Measurements from ENCODE around the gene NSG1. TPM values are rescaled to one million over a fixed set of nuclear protein-coding genes. Genes with fewer than 3 reads are reported as not detected.

Gene NSG1
- total RNA-seq, 1 experiment from 2014 or later, result not detected

DNA sequence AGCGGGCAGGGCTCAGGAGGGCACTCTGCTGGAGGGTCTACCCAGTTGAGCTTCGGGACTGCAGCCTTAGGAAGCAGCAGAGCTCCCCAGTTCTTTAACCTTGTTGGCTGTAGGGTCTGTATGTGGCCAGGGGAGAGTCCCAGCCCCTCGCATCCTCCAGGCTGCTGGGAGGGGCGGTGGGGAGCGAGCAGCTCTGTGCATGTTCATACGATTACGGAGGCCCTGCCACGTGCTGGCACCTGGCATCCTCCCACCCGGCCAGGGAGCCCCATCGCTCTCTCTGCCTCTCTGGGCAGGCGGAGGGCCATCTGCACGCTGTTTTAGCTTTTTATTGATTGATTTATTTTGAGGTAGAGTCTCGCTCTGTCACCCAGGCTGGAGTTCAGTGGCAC is 21.2 kb downstream of the NSG1 start:
- Mint-ChIP-seq H3K4me3 (ENCODE audit: low read depth, unreplicated experiment) (no peak overlapping the region), H3K27me3 (ENCODE audit: unreplicated experiment) (peaks cover 38% of the 10 kb centered on the region), H3K27ac (ENCODE audit: unreplicated experiment) (no peak overlapping the region), H3K4me1 (ENCODE audit: low read depth, unreplicated experiment) (no peaks in the 10 kb centered on the region), H3K36me3 (ENCODE audit: insufficient read depth, unreplicated experiment) (peaks cover 3% of the 10 kb centered on the region), H3K9me3 (ENCODE audit: low read depth, unreplicated experiment) (no peaks in the 10 kb centered on the region)
- BruUV-seq (replicated peaks), result no TSS peak
- CTCF ChIA-PET, result no interaction called here
- TF ChIP-seq, protein P1, sequence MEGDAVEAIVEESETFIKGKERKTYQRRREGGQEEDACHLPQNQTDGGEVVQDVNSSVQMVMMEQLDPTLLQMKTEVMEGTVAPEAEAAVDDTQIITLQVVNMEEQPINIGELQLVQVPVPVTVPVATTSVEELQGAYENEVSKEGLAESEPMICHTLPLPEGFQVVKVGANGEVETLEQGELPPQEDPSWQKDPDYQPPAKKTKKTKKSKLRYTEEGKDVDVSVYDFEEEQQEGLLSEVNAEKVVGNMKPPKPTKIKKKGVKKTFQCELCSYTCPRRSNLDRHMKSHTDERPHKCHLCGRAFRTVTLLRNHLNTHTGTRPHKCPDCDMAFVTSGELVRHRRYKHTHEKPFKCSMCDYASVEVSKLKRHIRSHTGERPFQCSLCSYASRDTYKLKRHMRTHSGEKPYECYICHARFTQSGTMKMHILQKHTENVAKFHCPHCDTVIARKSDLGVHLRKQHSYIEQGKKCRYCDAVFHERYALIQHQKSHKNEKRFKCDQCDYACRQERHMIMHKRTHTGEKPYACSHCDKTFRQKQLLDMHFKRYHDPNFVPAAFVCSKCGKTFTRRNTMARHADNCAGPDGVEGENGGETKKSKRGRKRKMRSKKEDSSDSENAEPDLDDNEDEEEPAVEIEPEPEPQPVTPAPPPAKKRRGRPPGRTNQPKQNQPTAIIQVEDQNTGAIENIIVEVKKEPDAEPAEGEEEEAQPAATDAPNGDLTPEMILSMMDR (IDR thresholded peaks at IDR 0.05; ENCODE audit: unreplicated experiment), result no peak
- intact Hi-C loops (cut with micrococcal nuclease; ENCODE audit: unreplicated experiment), result no loop called here
- no peak for DNase-seq

DNA sequence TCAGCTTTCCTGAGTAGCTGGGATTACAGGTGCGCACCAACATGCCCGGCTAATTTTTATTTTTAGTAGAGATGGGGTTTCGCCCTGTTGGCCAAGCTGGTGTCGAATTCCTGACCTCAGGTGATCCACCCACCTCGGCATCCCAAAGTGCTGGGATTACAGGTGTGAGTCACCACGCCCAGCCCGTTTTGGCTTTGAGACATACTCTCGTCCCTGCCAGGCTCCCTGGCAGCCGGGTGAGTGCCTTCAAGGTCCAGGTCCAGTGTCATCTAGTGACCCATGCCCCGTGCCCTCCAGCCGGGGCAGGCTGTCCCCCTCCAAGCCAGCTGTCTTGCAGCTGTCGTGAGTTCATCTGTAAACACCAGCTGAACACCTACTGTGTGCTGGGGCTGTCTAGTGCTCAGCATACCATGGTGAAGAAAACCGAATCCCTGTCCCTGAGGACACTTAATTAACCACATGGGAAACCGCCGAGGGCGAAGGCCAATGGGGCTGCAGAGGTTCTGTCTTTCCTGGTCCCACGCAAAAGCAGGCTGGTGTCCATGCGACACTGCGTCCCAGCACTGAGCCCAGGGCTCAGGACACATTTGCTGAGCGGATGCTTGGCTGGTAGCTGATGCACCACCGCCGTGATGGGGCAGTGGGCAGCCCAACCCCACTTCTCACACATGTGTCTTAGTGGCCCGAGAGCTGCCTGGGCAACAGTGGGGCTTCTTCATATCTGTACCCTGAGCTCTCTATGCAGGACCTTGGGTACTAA is 21.9 kb downstream of the NSG1 start:
- TF ChIP-seq, protein P1 (IDR thresholded peaks at IDR 0.05; ENCODE audit: unreplicated experiment), result no peak
- H3K27ac Mint-ChIP-seq (ENCODE audit: unreplicated experiment), result no peak overlapping the region
- intact Hi-C loops (cut with micrococcal nuclease; ENCODE audit: unreplicated experiment), result no loop called here
- H3K36me3 Mint-ChIP-seq (ENCODE audit: insufficient read depth, unreplicated experiment), result peaks cover 3% of the 10 kb centered on the region
- CTCF ChIA-PET, result no interaction called here
- H3K9me3 Mint-ChIP-seq (ENCODE audit: low read depth, unreplicated experiment), result no peaks in the 10 kb centered on the region
- no peak for DNase-seq
- H3K4me1 Mint-ChIP-seq (ENCODE audit: low read depth, unreplicated experiment), result no peaks in the 10 kb centered on the region
- H3K27me3 Mint-ChIP-seq (ENCODE audit: unreplicated experiment), result peaks cover 31% of the 10 kb centered on the region
- no TSS peak for BruUV-seq (replicated peaks)
- H3K4me3 Mint-ChIP-seq (ENCODE audit: low read depth, unreplicated experiment), result no peak overlapping the region

DNA sequence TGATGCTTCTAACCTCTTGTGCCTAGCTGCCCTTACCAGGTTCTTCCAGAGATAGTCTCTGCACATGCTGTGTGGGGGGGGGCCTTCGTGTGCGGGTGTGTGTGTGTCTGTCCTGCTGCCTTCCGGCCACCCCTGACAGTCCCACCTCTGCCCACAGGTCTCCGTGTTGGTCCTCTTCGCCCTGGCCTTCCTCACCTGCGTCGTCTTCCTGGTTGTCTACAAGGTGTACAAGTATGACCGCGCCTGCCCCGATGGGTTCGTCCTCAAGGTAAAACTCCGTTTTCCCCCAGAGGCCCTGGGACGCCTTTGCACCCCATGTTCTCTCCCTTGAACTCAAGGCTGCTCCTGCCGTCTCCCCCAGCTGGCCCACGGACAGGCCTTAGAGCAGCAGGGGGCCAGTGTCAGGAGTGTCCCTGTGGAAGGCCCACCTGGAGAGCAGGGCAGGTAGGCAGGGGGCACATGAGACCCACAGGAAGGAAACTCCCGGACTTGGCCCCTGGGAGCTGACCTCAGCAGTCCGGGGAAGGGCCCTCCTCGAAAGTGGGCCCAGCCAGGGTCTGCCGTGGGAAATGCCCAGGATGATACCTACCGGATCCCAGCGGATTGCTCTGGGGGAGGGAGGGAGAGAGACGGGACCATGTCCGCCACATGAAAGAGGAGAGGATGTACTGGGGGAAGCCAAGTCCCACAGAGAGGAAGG is 22.7 kb downstream of the NSG1 start:
- CTCF ChIA-PET, result no interaction called here
- Mint-ChIP-seq H3K4me1 (ENCODE audit: low read depth, unreplicated experiment) (no peaks in the 10 kb centered on the region), H3K9me3 (ENCODE audit: low read depth, unreplicated experiment) (no peaks in the 10 kb centered on the region), H3K36me3 (ENCODE audit: insufficient read depth, unreplicated experiment) (peaks cover 3% of the 10 kb centered on the region), H3K27ac (ENCODE audit: unreplicated experiment) (no peak overlapping the region), H3K4me3 (ENCODE audit: low read depth, unreplicated experiment) (no peak overlapping the region), H3K27me3 (ENCODE audit: unreplicated experiment) (peaks cover 24% of the 10 kb centered on the region)
- TF ChIP-seq, protein P1 (IDR thresholded peaks at IDR 0.05; ENCODE audit: unreplicated experiment), result no peak
- no peak for DNase-seq
- no TSS peak for BruUV-seq (replicated peaks)
- intact Hi-C loops (cut with micrococcal nuclease; ENCODE audit: unreplicated experiment), result no loop called here

DNA sequence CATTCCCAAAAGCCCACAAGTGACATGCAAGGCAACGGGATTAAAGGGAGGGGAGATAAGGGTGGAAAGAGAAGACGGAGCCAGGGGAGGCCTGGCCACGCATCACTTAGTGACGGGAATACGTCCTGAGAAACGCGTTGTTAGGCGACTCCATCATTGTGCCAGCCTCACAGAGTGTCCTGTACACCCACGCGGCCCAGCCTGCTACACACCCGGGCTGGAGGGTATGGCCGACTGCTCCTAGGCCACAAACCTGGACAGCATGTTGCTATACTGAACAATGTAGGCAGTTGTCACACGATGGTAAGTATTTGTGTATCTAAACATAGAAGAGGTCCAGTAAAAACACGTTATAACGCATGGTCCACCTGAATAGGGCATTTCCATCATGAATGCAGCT is 23.4 kb downstream of the NSG1 start:
- no TSS peak for BruUV-seq (replicated peaks)
- H3K27ac Mint-ChIP-seq (ENCODE audit: unreplicated experiment), result no peak overlapping the region

More for the DNA sequence above, 23.4 kb downstream of the NSG1 start:
- DNase-seq, result no peak
- intact Hi-C loops (cut with micrococcal nuclease; ENCODE audit: unreplicated experiment), result no loop called here
- Mint-ChIP-seq H3K36me3 (ENCODE audit: insufficient read depth, unreplicated experiment) (peaks cover 3% of the 10 kb centered on the region), H3K4me3 (ENCODE audit: low read depth, unreplicated experiment) (no peak overlapping the region), H3K27me3 (ENCODE audit: unreplicated experiment) (peaks cover 24% of the 10 kb centered on the region), H3K9me3 (ENCODE audit: low read depth, unreplicated experiment) (no peaks in the 10 kb centered on the region), H3K4me1 (ENCODE audit: low read depth, unreplicated experiment) (no peaks in the 10 kb centered on the region)
- CTCF ChIA-PET, result interaction anchor here (0.6 kb wide), 1 partner anchor 35 kb away, joined by 3 read pairs; no protein-coding TSS in a partner anchor
- TF ChIP-seq, protein P1 (IDR thresholded peaks at IDR 0.05; ENCODE audit: unreplicated experiment), result no peak
